Right lobe of liver (tissue), 6 donors: ENCODE data around the gene AQP1. TPM values are rescaled to one million over a fixed set of nuclear protein-coding genes. Genes with fewer than 3 reads are reported as not detected.

Source experiments
- ATAC-seq, 4 donors: fragments of 200-7000 bp; cut with Tn5 transposase; one replicate each; pipeline ENCODE4 v1.9.1; 2020; ENCODE audit warnings: mild to moderate bottlenecking in 4 of 4, moderate library complexity in 4 of 4
- DNase-seq, 3 donors: peaks; one replicate each; pipeline ENCODE4 v3.0.0-alpha.2; 2020
- H3K27ac ChIP-seq, 3 donors: fragments of 200-600 bp; one replicate each; pipeline ENCODE4 v1.8.0; 2022
- H3K27me3 ChIP-seq, 2 donors: fragments of 200-600 bp; one replicate each; pipeline ENCODE4 v1.8.0; 2022
- H3K36me3 ChIP-seq, 4 donors: fragments of 200-600 bp; sonication (generic) in 1 of 4; one replicate each; pipeline versions ENCODE4 v1.5.1 to v1.8.0; 2017 to 2022; ENCODE audit warnings: control low read depth in 1 of 4
- H3K4me1 ChIP-seq, 4 donors: fragments of 200-600 bp; sonication (generic) in 1 of 4; one replicate each; pipeline versions ENCODE4 v1.5.1 to v1.8.0; 2017 to 2022; ENCODE audit warnings: control low read depth in 1 of 4
- H3K4me3 ChIP-seq, 3 donors: fragments of 200-600 bp; one replicate each; pipeline ENCODE4 v1.8.0; 2022
- H3K9me3 ChIP-seq, 4 donors: fragments of 200-600 bp; sonication (generic) in 1 of 4; one replicate each; pipeline versions ENCODE4 v1.5.1 to v1.8.0; 2017 to 2022; ENCODE audit warnings: control low read depth in 1 of 4
- POLR2A ChIP-seq: fragments of 450-650 bp; IDR thresholded peaks from one replicate; pipeline ENCODE4 v1.6.1; 2017; ENCODE audit warnings: antibody characterized with exemption, mild to moderate bottlenecking
- WGBS: methylation state at CpG from one replicate; pipeline ENCODE4 v1.1.6; 2018; ENCODE audit warnings: low coverage, low lambda C conversion rate; ENCODE audit not compliant: insufficient coverage; ENCODE audit errors: missing lambda C conversion rate; 5-methylcytosine and 5-hydroxymethylcytosine counted together
- intact Hi-C, 2 donors: fragments of 100-400 bp; cut with DNase I; formaldehyde crosslinking; loops; one replicate each; pipeline versions ENCODE4 v1.11.2 to v1.14.1; 2022
- total RNA-seq, 6 experiments: library from RNA; depleted of rRNA in 2 of 6; stranded (reverse); fragments of >200 nt in 2 of 6; fragmentation: NEBNext Ultra II Directional in 3 of 6; extraction: Animal tissue kit (Norgen Biotek cat#: 25700) in 3 of 6; gene quantifications; one replicate each; pipeline versions ENCODE4 v1.1.0 to v1.2.4, GENCODE V29; 2016 to 2023
- TF ChIP-seq, protein P1 (sequence below), 4 donors: fragments of 200-600 bp in 3 of 4; fragments of 450-650 bp in 1 of 4; IDR thresholded peaks; one replicate each; pipeline versions ENCODE4 v1.5.1 to v1.8.0; 2016 to 2022; ENCODE audit warnings: antibody characterized with exemption in 4 of 4, mild to moderate bottlenecking in 2 of 4
- donor health status: DM: no; HTN: yes; CAD: no.
- donor health status: DM: no; HTN: no; CAD: no.
- donor health status: DM: no; HTN: no; CAD: no.
- donor health status: DM: no; HTN: yes; CAD: no.
- donor health status: DM: no; HTN: yes; CAD: no.

Gene AQP1
- total RNA-seq, 6 experiments from 2014 or later = 11.3 to 20.8 (median 14.8) TPM

DNA sequence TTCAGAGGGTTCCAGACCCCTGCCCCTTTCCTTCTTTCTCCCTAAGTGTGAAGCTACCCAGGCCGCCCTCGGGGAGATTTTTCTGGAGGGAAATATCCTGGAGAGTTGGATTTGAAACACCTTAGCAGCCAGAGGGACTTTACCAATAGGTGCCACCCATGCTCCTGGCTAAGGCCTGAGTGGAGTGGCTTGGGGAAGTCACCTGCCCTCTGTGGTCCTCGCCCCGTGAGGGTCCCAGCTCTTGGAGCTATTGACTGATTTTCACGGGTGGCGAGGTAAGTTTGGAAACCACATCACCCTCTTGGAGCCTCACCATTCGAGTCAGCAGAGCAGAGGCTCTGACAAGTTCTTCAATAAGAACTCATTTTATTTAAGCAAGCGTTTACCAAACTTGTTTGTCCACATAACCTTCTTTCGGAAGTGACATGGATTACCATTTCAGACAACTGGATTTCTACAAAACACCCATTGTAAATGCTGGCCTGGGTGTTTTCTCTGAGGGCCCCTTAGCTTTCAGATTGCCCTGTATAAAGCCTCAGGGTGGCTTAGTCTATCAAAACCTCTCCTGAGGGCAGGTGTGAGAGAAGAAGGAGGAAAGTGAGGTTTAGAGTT, 20.4 kb downstream of the AQP1 start:
- Histone ChIP-seq H3K4me1 (no peaks in the 10 kb centered on the region), H3K9me3 (no peaks in the 10 kb centered on the region), H3K27me3 (no peaks in the 10 kb centered on the region), H3K36me3 (no peaks in the 10 kb centered on the region), H3K4me3 (no peak overlapping the region), H3K27ac (peak overlapping the region in 1 of 3 donors; percentile 26)
- intact Hi-C loops = no loop called here
- WGBS = 77% methylated on average over 2 of the region's 9 CpGs
- TF ChIP-seq, protein P1, sequence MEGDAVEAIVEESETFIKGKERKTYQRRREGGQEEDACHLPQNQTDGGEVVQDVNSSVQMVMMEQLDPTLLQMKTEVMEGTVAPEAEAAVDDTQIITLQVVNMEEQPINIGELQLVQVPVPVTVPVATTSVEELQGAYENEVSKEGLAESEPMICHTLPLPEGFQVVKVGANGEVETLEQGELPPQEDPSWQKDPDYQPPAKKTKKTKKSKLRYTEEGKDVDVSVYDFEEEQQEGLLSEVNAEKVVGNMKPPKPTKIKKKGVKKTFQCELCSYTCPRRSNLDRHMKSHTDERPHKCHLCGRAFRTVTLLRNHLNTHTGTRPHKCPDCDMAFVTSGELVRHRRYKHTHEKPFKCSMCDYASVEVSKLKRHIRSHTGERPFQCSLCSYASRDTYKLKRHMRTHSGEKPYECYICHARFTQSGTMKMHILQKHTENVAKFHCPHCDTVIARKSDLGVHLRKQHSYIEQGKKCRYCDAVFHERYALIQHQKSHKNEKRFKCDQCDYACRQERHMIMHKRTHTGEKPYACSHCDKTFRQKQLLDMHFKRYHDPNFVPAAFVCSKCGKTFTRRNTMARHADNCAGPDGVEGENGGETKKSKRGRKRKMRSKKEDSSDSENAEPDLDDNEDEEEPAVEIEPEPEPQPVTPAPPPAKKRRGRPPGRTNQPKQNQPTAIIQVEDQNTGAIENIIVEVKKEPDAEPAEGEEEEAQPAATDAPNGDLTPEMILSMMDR (IDR thresholded peaks at IDR 0.05) = no peak
- TF ChIP-seq POLR2A = no peak
- ATAC-seq = no peak
- DNase-seq = no peak

DNA sequence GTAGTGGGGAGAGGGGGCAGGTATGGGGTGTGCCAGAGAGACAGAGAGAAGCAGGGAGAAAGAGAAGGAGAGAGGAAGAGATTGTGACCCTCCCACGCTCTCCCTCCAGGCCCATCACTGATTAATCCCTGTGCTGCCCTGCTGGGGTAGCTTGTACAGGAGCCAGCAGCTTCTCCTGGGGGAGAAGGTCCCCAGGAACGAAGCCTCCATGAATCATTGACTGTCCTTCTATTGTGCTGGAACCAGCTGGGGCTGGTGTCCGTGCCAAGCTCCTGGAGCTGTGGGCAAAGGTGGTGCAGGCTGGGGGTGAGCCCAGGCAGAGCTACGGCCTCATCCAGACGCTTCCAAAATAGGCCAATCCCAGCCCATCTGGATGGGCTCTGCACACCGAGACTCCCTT, 20.9 kb downstream of the AQP1 start:
- Histone ChIP-seq H3K27me3 (no peaks in the 10 kb centered on the region), H3K9me3 (no peaks in the 10 kb centered on the region), H3K4me1 (no peaks in the 10 kb centered on the region), H3K4me3 (no peak overlapping the region), H3K27ac (no peak overlapping the region), H3K36me3 (no peaks in the 10 kb centered on the region)
- TF ChIP-seq, protein P1 (IDR thresholded peaks at IDR 0.05) = no peak
- no peak for TF ChIP-seq POLR2A
- intact Hi-C loops = no loop called here
- ATAC-seq (peak in 2 of 4 donors; percentile 17 to 42), DNase-seq (peak in 1 of 3 donors; percentile 45)
- WGBS = no CpG with 5 or more reads among the region's 6 CpGs

DNA sequence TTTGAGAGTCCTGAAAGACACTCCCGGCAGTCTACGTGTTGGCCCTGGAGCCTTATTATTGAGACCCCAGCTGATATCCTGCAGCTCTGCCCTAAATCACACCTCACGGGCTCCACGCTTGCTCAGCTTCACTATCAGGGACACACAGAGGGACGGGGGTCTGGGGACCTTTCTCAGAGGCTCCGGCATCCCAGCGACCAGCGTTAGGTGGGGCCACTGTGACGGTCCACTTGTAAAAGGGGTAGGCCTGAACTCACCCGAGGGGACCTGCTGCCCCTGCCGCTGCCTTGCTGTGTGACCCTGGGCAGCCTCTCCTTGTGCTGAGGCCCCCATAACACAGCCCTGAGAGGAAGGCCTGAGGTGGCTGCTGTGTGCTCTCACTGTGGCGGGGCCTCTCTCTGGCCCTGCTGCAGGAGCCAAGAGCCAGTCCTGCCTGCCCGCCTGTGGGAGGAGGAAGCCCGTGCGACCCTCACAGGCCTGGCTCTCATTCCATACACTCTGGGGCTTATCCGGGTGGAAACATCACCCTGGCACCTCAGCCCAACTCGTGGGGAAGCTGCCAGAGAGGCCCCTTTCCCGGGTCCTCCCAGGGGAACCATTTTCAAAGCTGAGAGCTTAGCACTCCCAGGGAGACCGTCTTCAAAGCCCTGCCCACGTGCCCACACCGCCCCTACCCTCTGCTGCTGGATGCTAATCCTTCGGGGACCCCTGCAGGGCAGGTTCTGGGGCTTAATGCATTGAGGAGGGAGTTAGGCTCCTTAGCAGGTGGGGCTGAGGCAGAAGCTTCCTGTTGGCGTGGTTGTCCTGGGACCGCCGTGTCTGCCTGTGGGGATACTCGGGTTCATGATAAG, 21.7 kb downstream of the AQP1 start:
- WGBS = no CpG with 5 or more reads among the region's 26 CpGs
- ATAC-seq (no peak), DNase-seq (peak in 2 of 3 donors; percentile 26 to 37)
- no peak overlapping the region for H3K4me3 ChIP-seq
- TF ChIP-seq POLR2A = no peak
- TF ChIP-seq, protein P1 (IDR thresholded peaks at IDR 0.05) = no peak
- H3K27ac ChIP-seq = no peak overlapping the region
- H3K36me3 ChIP-seq = no peaks in the 10 kb centered on the region
- H3K4me1 ChIP-seq = no peaks in the 10 kb centered on the region
- H3K9me3 ChIP-seq = no peaks in the 10 kb centered on the region
- intact Hi-C loops = no loop called here
- H3K27me3 ChIP-seq = no peaks in the 10 kb centered on the region

DNA sequence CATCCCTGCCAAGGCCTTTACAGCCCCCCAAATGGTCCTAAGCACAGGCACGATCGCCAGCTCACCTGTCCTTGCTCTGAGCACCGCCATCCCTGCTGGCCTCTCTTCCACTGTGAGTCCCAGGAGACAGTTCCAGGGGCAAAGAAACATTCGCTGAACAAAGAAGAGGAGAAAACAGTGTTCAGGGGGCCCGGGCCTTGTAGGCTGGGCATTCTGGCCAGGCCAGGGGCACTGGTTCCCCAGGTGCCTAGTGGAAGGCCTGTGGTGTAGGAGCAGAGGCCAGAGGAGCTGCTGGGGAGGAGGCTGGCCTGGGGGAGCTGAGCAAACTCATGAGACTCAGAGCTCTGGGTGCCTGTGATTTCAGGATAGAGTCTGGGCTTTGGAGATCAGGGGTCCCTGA, 22.6 kb downstream of the AQP1 start:
- 79% methylated on average over 5 of the region's 5 CpGs for WGBS
- Histone ChIP-seq H3K27me3 (no peaks in the 10 kb centered on the region), H3K9me3 (no peaks in the 10 kb centered on the region), H3K4me3 (no peak overlapping the region), H3K27ac (no peak overlapping the region), H3K4me1 (no peaks in the 10 kb centered on the region), H3K36me3 (no peaks in the 10 kb centered on the region)
- TF ChIP-seq POLR2A = no peak
- TF ChIP-seq, protein P1 (IDR thresholded peaks at IDR 0.05) = no peak
- intact Hi-C loops = no loop called here
- DNase-seq = no peak
- ATAC-seq = no peak
